Endometrium (tissue), 2 donors: ENCODE measurements around the gene SZRD1.

Experiments used
- FAIRE-seq: peaks from 2 replicates; lab custom pipeline; 2012; peaks lifted over from hg19 to GRCh38; lab: Jason Lieb, UNC
- donor health status: control.
- donor health status: control.

The SZRD1 gene

GRCh38 chr1:16367968-16368890, 1.2 kb downstream of the SZRD1 start:
- FAIRE-seq, result no peak

- FAIRE-seq, result no peak
Observed at GRCh38 chr1:16369821-16370220, 2.8 kb downstream of the SZRD1 start.

DNA sequence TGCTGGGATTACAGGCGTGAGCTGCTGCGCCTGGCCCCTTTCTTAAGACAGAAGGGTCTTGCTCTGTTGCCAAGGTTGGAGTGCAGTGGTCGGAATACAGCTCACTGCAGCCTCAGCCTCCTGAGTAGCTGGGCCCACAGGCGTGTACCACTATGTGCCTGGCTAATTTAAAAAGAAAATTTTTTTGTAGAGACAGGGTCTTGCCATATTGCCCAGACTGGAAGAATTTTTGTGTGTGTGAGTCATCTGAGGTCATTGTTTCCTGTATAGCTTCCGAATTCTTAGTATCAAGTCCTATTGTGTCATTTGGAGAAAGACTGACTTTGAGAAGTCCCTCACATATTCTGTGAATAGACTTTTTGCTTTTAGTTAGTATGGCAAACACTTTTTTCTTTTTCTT, 4.7 kb downstream of the SZRD1 start:
- FAIRE-seq, result no peak

GRCh38 chr1:16372535-16373285, 5.7 kb downstream of the SZRD1 start:
- no peak for FAIRE-seq

DNA sequence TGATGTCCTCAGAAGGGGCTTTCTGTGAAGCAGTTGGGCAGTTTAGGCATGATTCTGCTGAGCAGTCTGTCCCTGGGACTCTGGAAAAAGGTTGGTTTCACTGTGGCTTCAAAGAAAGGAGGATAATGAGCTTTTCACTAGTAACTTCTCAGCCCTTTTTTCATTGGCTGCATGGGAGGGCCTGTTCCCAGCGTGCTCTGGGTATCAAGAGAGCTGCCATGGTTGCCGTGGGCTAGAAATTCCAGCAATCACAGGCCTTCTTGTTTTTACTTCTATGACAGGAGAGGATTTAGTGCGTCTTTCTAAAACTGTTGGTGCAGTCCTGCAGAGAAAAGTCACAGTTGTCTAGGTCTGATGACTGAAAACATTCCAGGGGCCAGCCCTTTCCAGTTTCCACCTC, 7.2 kb downstream of the SZRD1 start:
- FAIRE-seq, result no peak

GRCh38 chr1:16375521-16376340, 8.7 kb downstream of the SZRD1 start:
- no peak for FAIRE-seq

DNA sequence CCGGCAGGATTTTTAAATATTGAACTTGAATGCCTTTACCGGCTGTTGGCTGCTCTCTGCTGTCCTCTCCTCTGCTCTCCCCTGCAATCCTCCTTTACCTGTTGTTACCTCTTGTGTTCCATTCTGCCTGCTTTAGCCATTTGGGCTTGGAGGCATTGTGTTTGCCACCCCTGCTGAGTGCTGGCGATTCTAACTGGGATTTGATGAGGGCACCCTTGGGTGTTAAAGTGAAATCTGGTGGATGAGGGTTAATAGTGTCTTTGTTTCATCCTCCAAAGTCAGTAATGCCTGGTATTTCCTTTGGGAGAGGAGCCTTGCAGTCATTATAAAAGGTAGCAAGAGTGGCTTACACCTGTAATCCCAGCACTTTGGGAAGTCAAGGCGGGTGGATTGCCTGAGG, 9.9 kb downstream of the SZRD1 start:
- no peak for FAIRE-seq

DNA sequence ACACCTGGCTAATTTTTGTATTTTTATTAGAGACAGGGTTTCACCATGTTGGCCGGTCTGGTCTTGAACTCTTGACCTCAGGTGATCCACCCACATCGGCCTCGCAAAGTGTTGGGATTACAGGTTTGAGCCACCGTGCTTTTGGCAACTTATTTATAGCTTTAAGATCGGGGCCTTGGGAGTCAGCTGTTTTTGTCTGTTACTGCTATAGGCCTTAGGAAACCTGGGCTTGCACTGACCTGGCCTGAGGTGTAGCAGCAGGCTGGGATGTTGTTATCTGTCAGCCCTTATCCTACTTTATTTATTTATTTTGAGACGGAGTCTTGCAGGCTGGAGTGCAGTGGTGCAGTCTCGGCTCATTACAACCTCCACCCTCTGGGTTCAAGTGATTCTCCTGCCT, 11.4 kb downstream of the SZRD1 start:
- FAIRE-seq, result no peak

DNA sequence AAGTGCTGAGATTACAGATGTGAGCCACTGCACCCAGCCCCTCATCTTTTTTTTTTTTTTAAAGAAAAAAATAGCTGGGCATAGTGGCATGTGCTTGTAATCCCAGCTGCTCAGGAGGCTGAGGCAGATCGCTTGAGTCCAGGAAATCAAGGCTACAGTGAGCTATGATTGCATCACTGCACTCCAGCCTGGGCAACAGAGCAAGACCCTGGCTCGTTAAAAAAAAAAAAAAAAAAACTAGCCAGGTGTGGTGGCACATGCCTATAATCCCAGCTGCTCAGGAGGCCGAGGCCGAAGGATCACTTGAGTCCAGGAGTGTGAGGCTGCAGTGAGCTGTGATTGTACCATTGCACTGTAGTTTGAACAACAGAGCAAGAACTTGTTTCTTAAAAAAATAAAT, 13.8 kb downstream of the SZRD1 start:
- no peak for FAIRE-seq

- FAIRE-seq, result no peak
Observed at GRCh38 chr1:16383888-16384287, 16.8 kb downstream of the SZRD1 start.

DNA sequence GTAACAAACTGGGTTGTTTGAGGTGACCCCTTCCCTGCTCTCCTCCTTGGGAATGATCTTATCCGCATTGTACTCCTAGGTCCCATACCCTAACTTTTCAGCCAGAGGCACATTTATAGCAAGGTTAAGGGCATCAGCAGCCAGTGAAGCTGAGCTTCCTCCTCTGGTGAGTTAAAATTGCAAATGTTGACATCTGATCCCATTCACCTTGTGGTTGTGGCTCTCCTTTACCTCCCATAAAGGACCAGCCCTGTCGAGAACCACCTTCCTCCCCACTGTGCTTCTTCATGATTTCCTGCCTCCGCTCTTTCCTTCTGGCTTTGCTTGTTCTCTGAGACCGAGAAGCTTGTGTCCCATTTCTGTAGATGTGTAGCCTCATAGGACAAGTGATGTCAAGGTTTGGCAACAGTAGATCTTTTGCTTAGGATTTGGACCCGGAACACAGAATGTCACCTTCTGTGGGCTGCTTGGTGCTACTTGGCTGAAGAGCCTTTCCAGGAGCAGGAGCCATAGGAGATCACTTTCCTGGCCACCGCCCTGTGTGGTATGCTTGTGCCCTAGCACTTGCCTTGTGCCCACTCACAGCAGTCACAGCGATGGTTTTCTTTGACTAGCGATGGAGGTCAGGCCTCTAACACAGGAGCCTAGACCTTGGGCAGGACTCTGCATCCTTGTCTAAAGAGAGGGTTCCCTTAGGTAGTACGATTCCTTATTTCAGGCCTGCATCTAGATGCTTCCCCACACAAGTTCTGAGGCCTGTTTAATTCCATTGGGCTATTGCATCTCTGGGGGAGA, 18.8 kb downstream of the SZRD1 start:
- FAIRE-seq, result no peak

DNA sequence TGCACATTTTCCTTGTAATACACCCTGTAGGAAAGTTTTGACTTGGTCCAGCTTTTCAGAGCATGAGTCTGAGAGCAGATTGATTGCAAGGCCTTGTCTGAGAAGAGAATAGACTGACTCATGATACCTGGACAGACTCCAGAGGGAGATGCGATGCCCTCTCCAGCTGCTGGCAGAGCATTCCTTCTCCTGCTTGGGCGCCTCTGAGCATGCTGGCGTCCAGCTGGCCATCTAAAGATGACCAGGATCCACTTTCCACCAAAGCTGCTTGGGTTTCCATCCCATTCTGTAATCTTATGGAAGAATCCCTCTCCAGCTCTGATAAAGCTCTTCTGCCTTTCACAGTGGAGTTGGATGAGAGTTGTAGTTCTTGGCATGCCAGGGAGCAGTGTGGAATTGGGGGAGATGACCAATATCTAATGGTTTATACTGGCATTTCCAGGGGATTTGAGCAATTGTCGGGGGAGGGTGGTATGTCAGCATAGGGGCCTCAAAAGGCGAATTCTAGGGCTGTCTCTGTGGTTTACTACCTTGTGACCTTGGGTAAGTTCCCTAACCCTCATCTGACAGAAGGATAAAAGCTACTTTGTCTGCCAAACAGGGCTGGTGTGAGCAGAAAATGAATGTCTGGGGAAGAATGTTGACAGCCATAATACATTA, 19.5 kb downstream of the SZRD1 start:
- no peak for FAIRE-seq

DNA sequence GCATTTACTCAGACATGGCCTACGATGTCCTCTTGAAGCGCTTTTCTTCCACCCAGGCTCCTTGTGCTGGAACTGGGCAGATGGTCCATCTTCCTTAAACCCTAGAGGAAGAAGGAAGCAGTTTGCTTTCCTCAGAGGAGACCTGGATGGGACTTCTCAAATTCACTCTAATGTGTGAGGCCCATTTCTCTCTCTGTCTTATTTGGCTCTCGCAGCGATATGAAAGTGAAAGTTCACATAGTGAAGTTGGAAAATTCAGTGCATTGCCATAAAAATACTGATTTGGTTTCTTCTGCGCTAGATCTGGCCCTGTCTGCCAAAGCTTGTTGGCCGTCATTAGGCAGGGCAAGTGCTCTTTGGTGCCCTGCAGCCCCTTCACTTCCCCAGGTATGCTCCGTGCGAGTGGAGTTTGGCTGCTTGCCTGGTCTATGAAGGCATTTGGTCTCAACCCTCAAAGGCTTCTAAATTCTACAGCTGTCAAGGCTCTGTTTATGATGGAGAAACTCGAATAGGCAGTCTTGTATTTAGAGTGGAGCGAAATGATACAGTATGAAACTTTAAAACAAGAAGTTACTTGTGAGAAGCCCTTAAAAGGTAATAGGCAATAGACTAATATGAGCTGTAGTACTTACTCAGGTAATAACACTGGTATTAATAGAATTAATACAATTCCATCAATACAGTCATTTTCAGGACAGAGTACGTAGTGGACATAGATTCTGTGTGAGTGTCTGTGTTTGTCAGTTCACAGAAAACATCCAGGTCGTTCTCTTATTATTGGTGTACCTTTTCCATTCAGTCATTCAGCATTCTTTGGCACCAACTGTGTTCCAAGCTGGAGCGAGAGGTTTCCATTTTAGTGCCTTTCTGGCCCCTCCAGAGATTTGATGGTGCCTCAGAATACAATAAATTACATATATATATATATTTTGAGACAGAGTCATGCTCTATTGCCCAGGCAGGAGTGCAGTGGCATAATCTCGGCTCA, 20.5 kb downstream of the SZRD1 start:
- no peak for FAIRE-seq

DNA sequence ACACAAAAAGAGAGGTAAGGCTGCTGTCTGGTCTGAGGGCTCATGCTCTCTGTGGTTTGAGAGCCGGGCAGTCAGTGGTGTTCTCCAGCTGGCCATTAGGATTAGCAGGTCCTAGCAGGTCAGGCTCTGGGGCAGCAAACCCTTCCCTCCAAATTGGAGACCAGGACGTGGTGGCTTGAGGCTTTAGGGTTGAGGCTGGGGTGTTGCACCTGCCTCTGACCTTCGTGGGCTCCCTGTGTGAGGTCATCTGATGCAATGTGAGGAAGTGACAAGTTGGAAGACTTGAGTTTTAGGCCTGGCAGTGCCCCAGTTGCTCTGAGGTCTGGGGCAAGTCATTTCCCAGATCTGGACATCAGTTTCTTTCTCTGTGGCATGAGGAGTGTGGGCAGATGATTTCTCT, 24.4 kb downstream of the SZRD1 start:
- no peak for FAIRE-seq

DNA sequence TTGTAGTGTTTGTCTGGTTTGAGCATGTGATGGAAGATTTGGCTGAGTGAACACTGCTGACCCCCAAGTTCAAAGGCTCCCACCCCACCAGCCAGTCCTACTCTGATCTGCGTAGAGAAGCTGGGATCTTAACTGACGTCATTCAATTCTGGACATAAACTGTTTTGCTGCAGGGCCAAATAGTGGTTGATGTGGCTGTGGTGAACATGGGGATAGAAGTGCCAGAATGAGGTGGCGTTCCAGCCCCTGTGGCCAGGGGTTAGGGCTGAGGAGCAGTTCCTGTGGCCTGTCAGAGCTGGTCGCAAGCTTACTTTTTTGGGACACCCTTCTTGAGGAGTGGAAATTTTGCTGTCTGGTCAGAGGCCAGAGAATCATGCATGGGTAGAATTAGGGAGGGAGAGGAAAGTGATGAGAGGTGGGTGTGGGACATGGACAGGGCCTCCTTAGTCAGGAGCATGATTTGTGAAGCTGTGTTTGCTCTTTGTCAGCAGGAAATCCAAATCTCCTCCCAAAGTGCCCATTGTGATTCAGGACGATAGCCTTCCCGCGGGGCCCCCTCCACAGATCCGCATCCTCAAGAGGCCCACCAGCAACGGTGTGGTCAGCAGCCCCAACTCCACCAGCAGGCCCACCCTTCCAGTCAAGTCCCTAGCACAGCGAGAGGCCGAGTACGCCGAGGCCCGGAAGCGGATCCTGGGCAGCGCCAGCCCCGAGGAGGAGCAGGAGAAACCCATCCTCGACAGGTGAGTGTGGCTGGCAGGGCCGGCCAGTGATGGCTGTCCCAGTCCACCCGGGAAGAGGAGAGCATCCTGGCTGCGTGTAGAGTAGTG, 25.9 kb downstream of the SZRD1 start:
- no peak for FAIRE-seq

DNA sequence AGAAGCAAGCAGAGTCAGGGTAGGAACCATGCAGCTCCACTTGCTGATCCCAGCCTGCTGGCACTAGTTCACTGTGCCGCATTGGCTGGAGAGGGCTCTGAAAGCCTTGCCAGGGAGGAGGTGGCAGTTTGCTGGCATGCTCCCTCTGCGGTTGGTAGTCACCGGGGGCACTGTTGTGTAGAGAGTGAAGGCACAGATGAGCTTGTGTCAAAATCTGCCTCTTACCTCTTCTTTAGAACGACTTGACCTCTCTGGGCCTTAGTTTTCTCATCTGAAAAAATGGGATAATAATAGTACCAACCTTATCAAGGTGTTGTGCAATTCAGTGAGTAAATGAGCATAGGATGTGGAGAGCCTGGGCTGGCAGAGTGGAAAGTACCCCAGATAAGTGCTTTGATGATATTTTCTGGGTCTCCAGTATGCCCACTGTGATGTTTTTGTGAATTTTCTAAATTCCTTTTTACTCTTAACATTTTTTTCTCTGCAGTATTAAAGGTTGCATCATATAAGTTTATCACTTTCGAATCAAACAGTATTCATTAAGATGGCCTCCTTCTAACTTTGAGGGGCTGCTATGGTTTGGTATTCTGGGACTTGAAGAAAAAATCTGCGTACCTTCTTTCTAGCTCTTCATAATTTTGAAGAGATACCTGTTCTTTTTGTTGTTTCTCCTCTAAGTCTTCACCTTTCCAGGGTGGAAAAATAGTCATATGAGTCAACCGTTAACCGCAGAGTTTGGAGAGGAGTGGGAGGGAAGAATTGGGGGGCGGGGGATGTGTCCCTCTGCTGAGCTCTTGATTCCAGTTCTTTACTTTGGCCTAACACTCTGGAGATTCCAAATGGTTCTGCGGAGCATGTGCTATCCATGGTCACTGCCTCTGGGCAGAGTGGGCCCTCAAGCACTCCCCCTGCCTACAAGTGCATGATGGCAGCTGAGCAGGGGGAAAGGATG, 26.8 kb downstream of the SZRD1 start:
- no peak for FAIRE-seq

DNA sequence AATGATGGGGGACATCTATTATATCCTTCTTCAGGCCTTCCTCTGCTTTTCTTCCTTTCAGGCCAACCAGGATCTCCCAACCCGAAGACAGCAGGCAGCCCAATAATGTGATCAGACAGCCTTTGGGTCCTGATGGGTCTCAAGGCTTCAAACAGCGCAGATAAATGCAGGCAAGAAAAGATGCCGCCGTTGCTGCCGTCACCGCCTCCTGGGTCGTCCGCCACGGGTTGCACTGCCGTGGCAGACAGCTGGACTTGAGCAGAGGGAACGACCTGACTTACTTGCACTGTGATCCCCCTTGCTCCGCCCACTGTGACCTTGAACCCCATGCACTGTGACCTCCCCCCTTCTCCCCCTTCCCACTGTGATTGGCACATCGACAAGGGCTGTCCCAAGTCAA, 27.9 kb downstream of the SZRD1 start:
- no peak for FAIRE-seq

DNA sequence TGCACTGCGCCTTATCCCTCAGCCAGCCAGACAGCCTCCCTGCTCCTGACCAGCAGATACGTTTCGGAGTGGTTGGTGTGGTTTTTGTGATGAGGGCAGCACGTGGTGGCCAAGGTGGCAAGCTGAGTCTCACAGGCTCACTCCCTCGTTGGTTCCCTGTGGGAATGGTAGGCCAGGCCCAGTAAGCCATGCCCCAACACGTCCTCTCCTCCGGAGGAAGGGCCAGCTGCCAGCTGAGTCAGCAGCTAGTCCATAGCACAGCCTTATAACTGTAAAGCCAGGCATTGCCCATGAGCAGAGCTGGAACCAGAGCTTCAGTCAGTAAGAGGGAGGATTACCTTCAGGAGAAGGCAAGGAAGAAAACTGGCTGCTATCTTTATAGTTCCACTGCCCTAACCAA, 29.5 kb downstream of the SZRD1 start:
- FAIRE-seq, result no peak
